HG03460 (cell line): ENCODE results near the gene SSBP2.

ENCODE experiments used
- ATAC-seq: cut with Tn5 transposase; IDR thresholded peaks from one replicate; pipeline ENCODE4 v1.9.1; 2021; ENCODE audit not compliant: unreplicated experiment

The SSBP2 gene

DNA sequence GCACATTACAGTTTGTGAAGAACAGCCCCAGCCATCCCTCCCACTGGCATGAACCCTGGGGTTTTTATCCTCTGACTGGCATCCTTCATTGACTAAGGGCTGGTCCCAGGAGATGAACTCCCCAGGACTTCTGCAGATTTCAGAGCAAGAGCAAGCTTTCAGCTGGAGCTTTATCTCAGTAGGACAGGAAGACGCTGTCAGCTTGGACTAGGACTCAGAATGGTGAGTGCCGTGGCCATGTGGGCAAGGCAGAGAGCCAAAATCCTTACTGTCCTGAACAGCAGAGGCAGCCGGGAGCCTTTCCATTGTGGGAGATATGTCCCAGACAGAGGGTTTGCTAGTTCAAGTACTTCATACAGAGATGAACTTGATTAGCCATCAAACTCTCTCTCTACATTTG, 353.7 kb downstream of the SSBP2 start:
- no peak for ATAC-seq

DNA sequence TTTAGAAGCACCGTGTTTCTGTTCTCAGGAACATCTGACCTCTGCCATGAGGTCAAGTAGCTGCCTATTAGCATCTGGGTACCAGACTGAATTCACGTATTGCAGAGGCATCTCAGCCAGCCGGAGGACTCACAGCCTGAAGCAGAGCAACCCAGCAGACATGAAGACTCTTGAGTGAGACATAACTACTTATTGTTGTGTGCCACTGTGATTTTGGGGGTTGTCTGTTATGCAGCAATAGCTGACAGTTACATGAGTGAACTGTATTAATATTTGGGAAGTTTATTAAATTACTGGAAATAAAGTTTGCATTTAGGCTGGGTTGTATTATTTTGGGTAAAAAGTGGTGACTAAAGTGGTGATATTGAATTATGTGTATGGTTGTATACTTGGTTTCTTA, 355.6 kb downstream of the SSBP2 start:
- no peak for ATAC-seq

DNA sequence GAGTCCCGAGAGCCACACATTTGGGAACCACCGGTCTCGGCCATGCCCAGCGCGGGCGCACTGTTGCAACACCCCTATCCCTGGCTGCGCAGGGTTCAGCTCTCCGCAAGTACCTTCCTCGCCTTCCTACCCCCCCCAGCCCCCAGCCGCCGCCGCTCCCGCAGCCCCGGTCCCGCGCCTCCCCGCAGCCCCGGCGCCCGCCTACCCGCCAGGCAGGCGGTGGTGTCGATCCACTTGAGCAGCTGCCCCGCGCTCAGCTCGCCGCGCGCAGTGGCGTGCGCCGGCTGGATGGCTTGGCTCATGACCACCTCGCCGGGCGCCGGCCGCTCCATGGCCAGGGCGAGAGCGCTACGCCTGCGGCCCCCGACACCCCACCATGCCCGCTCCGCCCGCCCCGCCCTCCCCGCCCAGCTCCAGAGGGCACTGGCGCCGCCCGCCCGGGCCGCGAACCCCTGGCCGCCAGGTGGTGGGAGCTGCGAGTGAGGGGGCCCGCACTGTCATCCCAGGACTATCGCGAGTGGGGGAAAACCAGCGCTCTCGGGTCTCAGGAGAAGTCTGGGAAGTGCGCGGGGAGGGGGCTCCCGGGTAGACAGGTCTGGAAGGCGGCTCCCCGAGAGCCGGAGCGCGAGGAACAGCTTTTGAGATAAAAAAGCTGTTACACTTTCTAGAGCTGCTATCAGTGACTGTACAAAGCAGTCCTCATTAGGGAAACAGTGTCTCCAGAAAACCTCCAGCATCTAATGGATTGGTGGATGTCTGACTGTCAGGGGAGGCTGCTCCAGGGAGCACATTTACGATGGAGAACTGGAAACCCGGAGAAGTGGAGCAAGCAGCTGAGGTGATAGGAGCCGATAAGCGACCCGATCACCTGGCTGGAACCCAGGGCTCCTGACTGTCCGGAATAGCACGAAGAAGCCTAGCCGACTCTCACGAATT, 356.8 kb downstream of the SSBP2 start, which contains the start of gene ACOT12:
Gene ACOT12 (minus strand): TSS at position 352 of the 936 bp plus-strand sequence. CDS start 20 bp downstream, at position 332.
- ATAC-seq, result no peak

- ATAC-seq, result no peak
Observed at GRCh38 chr5:81393430-81393782, 357.5 kb downstream of the SSBP2 start.

DNA sequence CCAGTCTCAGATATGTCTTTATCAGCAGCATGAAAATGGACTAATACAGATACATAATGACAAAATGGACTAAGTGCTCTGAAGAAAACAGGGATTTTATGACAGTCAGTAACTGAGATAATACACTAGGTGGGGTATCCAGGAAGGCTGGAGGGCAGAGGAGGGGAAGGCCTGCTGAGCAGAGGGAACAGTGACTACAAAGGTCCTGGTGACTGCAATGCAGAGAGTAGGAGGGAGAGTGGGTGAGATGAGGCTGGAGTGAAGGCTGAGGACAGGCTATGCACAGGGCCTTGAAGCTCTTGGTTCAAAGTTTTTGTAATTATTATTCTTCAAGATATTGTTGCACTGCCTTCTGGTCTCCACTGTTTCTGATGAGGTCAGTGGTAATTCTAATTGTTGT, 361.9 kb downstream of the SSBP2 start:
- no peak for ATAC-seq

GRCh38 chr5:81388169-81388568, 362.7 kb downstream of the SSBP2 start:
- ATAC-seq, result no peak

GRCh38 chr5:81383867-81384266, 367.0 kb downstream of the SSBP2 start:
- no peak for ATAC-seq

- ATAC-seq, result no peak
Observed at GRCh38 chr5:81371354-81371876, 379.5 kb downstream of the SSBP2 start.

DNA sequence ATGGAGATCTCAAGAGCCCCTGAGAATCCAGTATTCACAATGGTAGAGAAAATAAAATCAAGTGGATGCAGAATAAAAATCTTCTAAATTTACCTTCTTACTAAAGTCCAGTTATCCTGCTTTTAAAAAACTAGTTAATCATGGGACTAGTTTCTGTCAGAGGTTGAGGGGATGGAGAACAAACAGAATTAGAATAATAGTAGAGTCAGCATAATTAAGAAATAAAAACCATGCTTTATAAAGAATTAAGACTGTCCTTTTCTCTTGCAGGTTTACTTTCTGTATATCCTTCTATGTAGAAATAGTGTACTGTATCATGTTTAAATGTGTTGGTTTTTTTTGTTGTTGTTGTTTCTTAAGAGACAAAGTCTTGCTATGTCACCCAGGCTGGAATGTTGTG, 380.0 kb downstream of the SSBP2 start:
- ATAC-seq, result no peak

GRCh38 chr5:81365541-81365940, 385.4 kb downstream of the SSBP2 start:
- no peak for ATAC-seq

DNA sequence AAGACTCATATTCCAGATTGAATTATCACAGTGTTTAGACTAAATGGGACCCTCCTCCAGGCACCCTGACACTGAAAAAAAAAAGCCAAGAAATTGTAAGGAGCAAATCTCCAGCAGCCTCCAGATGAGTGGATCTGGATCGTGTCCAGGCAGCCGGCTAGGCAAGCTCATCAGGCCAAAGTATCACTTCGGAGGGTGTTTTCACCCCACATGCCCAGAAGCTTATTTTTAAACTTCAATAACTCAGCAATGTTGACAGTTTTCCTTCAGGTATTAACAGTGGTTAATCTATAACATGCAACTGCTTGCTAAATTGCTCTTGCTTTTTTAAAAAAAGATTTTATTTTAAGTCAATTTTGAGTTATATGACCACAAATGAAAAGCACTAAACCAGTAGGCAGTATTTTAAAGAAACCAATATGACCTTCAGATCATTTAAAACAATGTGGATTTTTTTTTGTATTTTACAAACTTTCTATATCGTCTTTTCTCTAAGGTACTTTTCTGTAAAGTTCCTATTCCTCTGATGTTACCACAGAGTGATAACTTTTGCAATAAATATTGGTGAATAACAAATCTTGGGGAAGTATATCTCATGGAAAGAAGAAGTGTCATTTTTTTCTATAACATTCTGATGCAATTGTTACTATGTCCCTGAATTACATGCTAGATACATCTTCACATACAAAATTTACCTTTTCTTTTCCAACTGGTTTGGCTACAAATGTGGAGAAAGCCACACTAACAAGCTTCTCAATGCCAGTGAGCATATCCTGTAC, 387.6 kb downstream of the SSBP2 start:
- ATAC-seq, result no peak
